Thoracic aorta (tissue), 2 donors: ENCODE measurements around the gene NPPA. TPM values are rescaled to one million over a fixed set of nuclear protein-coding genes. Genes with fewer than 3 reads are reported as not detected.

ENCODE experiments used
- ATAC-seq: fragments of 150-250 bp; one replicate; pipeline ENCODE4 v1.8.0; 2017; ENCODE audit warnings: low read depth; ENCODE audit not compliant: insufficient number of reproducible peaks, low FRiP score
- DNase-seq: peaks from one replicate; pipeline ENCODE4 v3.0.0-alpha.2; 2020; ENCODE audit warnings: low spot score
- H3K27ac ChIP-seq, 2 donors: fragments of 200-600 bp; sonication (generic); 1 replicate in 1 of 2; 2 replicates in 1 of 2; pipeline ENCODE4 v1.5.1; 2016; ENCODE audit warnings: mild to moderate bottlenecking in 2 of 2, moderate library complexity in 2 of 2
- H3K27me3 ChIP-seq: fragments of 200-600 bp; sonication (generic); replicated peaks from 2 replicates; pipeline ENCODE4 v1.6.0; 2016; ENCODE audit warnings: mild to moderate bottlenecking; ENCODE audit not compliant: insufficient read depth
- H3K36me3 ChIP-seq: fragments of 200-600 bp; sonication (generic); one replicate; pipeline ENCODE4 v1.5.1; 2016
- H3K4me1 ChIP-seq, 2 donors: fragments of 200-600 bp; sonication (generic); 1 replicate in 1 of 2; 2 replicates in 1 of 2; pipeline versions ENCODE4 v1.5.1 to v1.6.0; 2016; ENCODE audit warnings: low read depth in 2 of 2, mild to moderate bottlenecking in 1 of 2; ENCODE audit not compliant: control insufficient read depth in 1 of 2
- H3K4me3 ChIP-seq: fragments of 200-600 bp; sonication (generic); 2 replicates; pipeline ENCODE4 v1.5.1; 2016; ENCODE audit warnings: mild to moderate bottlenecking
- H3K9me3 ChIP-seq: fragments of 200-600 bp; sonication (generic); 2 replicates; pipeline ENCODE4 v1.5.1; 2016
- CTCF ChIP-seq: fragments of 200-600 bp; sonication (generic); IDR thresholded peaks from one replicate; pipeline ENCODE4 v1.5.1; 2019; ENCODE audit warnings: antibody characterized with exemption
- total RNA-seq, 2 donors: library from RNA; depleted of rRNA; stranded (reverse); fragments of >200 nt; gene quantifications; one replicate each; pipeline versions ENCODE4 v1.1.0 to v1.2.3, GENCODE V29; 2016

The NPPA gene
- total RNA-seq, 2 donors from 2014 or later = not detected

GRCh38 chr1:11836955-11837766, 10.4 kb downstream of the NPPA start:
- H3K36me3 ChIP-seq = peaks cover 71% of the 10 kb centered on the region

GRCh38 chr1:11835441-11836225, 11.9 kb downstream of the NPPA start:
- no peak overlapping the region for H3K27ac ChIP-seq
- no peak for DNase-seq
- ATAC-seq = no peak
- peaks cover 68% of the 10 kb centered on the region for H3K36me3 ChIP-seq
- TF ChIP-seq CTCF = no peak
- no peak overlapping the region for H3K4me3 ChIP-seq
- H3K4me1 ChIP-seq = peaks cover 6 to 8% of the 10 kb centered on the region in 2 donors
- H3K9me3 ChIP-seq = no peaks in the 10 kb centered on the region
- H3K27me3 ChIP-seq = no peaks in the 10 kb centered on the region

More at GRCh38 chr1:11836955-11837766, 10.4 kb downstream of the NPPA start:
- no peak for DNase-seq
- Histone ChIP-seq H3K9me3 (no peaks in the 10 kb centered on the region), H3K4me3 (no peak overlapping the region), H3K27ac (no peak overlapping the region), H3K4me1 (peaks cover 7 to 17% of the 10 kb centered on the region in 2 donors), H3K27me3 (no peaks in the 10 kb centered on the region)
- no peak for ATAC-seq
- no peak for TF ChIP-seq CTCF

- Histone ChIP-seq H3K4me3 (no peak overlapping the region), H3K9me3 (no peaks in the 10 kb centered on the region), H3K4me1 (no peaks in the 10 kb centered on the region), H3K36me3 (peaks cover 77% of the 10 kb centered on the region), H3K27ac (no peak overlapping the region), H3K27me3 (no peaks in the 10 kb centered on the region)
- TF ChIP-seq CTCF = no peak
- ATAC-seq (no peak), DNase-seq (no peak)
Observed at GRCh38 chr1:11833900-11834299, 13.7 kb downstream of the NPPA start.

- no peaks in the 10 kb centered on the region for H3K27me3 ChIP-seq
- no peaks in the 10 kb centered on the region for H3K4me1 ChIP-seq
- H3K9me3 ChIP-seq = no peaks in the 10 kb centered on the region
- ATAC-seq (no peak), DNase-seq (no peak)
- no peak for TF ChIP-seq CTCF
- no peak overlapping the region for H3K4me3 ChIP-seq
- peaks cover 81% of the 10 kb centered on the region for H3K36me3 ChIP-seq
- no peak overlapping the region for H3K27ac ChIP-seq
Observed at GRCh38 chr1:11833497-11833896, 14.1 kb downstream of the NPPA start.

- TF ChIP-seq CTCF = no peak
- Histone ChIP-seq H3K27ac (no peak overlapping the region), H3K36me3 (peaks cover 84% of the 10 kb centered on the region), H3K4me1 (no peaks in the 10 kb centered on the region), H3K9me3 (no peaks in the 10 kb centered on the region), H3K27me3 (no peaks in the 10 kb centered on the region), H3K4me3 (no peak overlapping the region)
- no peak for ATAC-seq
- DNase-seq = no peak
Observed at GRCh38 chr1:11831945-11832725, 15.4 kb downstream of the NPPA start.
